ENCODE measurements around the gene IL1RAP.

Gene IL1RAP

GRCh38 chr3:190694335-190695001 lies 180.6 kb downstream of the IL1RAP start:
- Histone ChIP-seq H3K9me3 (ENCODE audit: control insufficient read depth, insufficient read depth, low read length) (no peaks in the 10 kb centered on the region), H3K4me3 (ENCODE audit: low read depth, low read length) (no peak overlapping the region), H3K27me3 (ENCODE audit: control insufficient read depth, insufficient read depth, low read length) (no peaks in the 10 kb centered on the region), H3K36me3 (ENCODE audit: control insufficient read depth, insufficient read depth, low read length) (no peaks in the 10 kb centered on the region), H3K9ac (ENCODE audit: low read depth, low read length) (no peak overlapping the region), H3K4me1 (ENCODE audit: control insufficient read depth, insufficient read depth, low read length) (peaks cover 3% of the 10 kb centered on the region)

GRCh38 chr3:190695225-190695624 lies 181.3 kb downstream of the IL1RAP start:
- H3K9ac ChIP-seq (ENCODE audit: low read depth, low read length) = no peak overlapping the region
- H3K36me3 ChIP-seq (ENCODE audit: control insufficient read depth, insufficient read depth, low read length) = no peaks in the 10 kb centered on the region
- H3K4me3 ChIP-seq (ENCODE audit: low read depth, low read length) = no peak overlapping the region
- no peaks in the 10 kb centered on the region for H3K9me3 ChIP-seq (ENCODE audit: control insufficient read depth, insufficient read depth, low read length)
- peaks cover 3% of the 10 kb centered on the region for H3K4me1 ChIP-seq (ENCODE audit: control insufficient read depth, insufficient read depth, low read length)
- no peaks in the 10 kb centered on the region for H3K27me3 ChIP-seq (ENCODE audit: control insufficient read depth, insufficient read depth, low read length)

- H3K9ac ChIP-seq (ENCODE audit: low read depth, low read length) = no peak overlapping the region
Observed at GRCh38 chr3:190695994-190696393, 182.1 kb downstream of the IL1RAP start.

GRCh38 chr3:190696777-190697501 lies 183.1 kb downstream of the IL1RAP start:
- H3K27me3 ChIP-seq (ENCODE audit: control insufficient read depth, insufficient read depth, low read length) = no peaks in the 10 kb centered on the region
- H3K4me3 ChIP-seq (ENCODE audit: low read depth, low read length) = no peak overlapping the region
- no peaks in the 10 kb centered on the region for H3K9me3 ChIP-seq (ENCODE audit: control insufficient read depth, insufficient read depth, low read length)
- no peaks in the 10 kb centered on the region for H3K36me3 ChIP-seq (ENCODE audit: control insufficient read depth, insufficient read depth, low read length)
- peaks cover 3% of the 10 kb centered on the region for H3K4me1 ChIP-seq (ENCODE audit: control insufficient read depth, insufficient read depth, low read length)
- no peak overlapping the region for H3K9ac ChIP-seq (ENCODE audit: low read depth, low read length)

More at GRCh38 chr3:190695994-190696393, 182.1 kb downstream of the IL1RAP start:
- Histone ChIP-seq H3K4me3 (ENCODE audit: low read depth, low read length) (no peak overlapping the region), H3K4me1 (ENCODE audit: control insufficient read depth, insufficient read depth, low read length) (peaks cover 3% of the 10 kb centered on the region), H3K27me3 (ENCODE audit: control insufficient read depth, insufficient read depth, low read length) (no peaks in the 10 kb centered on the region), H3K9me3 (ENCODE audit: control insufficient read depth, insufficient read depth, low read length) (no peaks in the 10 kb centered on the region), H3K36me3 (ENCODE audit: control insufficient read depth, insufficient read depth, low read length) (no peaks in the 10 kb centered on the region)

GRCh38 chr3:190697502-190697830 lies 183.6 kb downstream of the IL1RAP start:
- Histone ChIP-seq H3K27me3 (ENCODE audit: control insufficient read depth, insufficient read depth, low read length) (no peaks in the 10 kb centered on the region), H3K4me1 (ENCODE audit: control insufficient read depth, insufficient read depth, low read length) (peaks cover 3% of the 10 kb centered on the region), H3K9me3 (ENCODE audit: control insufficient read depth, insufficient read depth, low read length) (no peaks in the 10 kb centered on the region), H3K4me3 (ENCODE audit: low read depth, low read length) (no peak overlapping the region), H3K9ac (ENCODE audit: low read depth, low read length) (no peak overlapping the region), H3K36me3 (ENCODE audit: control insufficient read depth, insufficient read depth, low read length) (no peaks in the 10 kb centered on the region)

- Histone ChIP-seq H3K4me3 (ENCODE audit: low read depth, low read length) (no peak overlapping the region), H3K9ac (ENCODE audit: low read depth, low read length) (no peak overlapping the region), H3K27me3 (ENCODE audit: control insufficient read depth, insufficient read depth, low read length) (no peaks in the 10 kb centered on the region), H3K9me3 (ENCODE audit: control insufficient read depth, insufficient read depth, low read length) (no peaks in the 10 kb centered on the region), H3K4me1 (ENCODE audit: control insufficient read depth, insufficient read depth, low read length) (peaks cover 3% of the 10 kb centered on the region), H3K36me3 (ENCODE audit: control insufficient read depth, insufficient read depth, low read length) (no peaks in the 10 kb centered on the region)
Observed at GRCh38 chr3:190697901-190698300, 184.0 kb downstream of the IL1RAP start.

- Histone ChIP-seq H3K9me3 (ENCODE audit: control insufficient read depth, insufficient read depth, low read length) (no peaks in the 10 kb centered on the region), H3K4me3 (ENCODE audit: low read depth, low read length) (no peak overlapping the region), H3K27me3 (ENCODE audit: control insufficient read depth, insufficient read depth, low read length) (no peaks in the 10 kb centered on the region), H3K9ac (ENCODE audit: low read depth, low read length) (no peak overlapping the region), H3K4me1 (ENCODE audit: control insufficient read depth, insufficient read depth, low read length) (peaks cover 3% of the 10 kb centered on the region), H3K36me3 (ENCODE audit: control insufficient read depth, insufficient read depth, low read length) (no peaks in the 10 kb centered on the region)
Observed at GRCh38 chr3:190699776-190700175, 185.9 kb downstream of the IL1RAP start.

GRCh38 chr3:190701096-190701532 lies 187.2 kb downstream of the IL1RAP start:
- no peaks in the 10 kb centered on the region for H3K36me3 ChIP-seq (ENCODE audit: control insufficient read depth, insufficient read depth, low read length)
- H3K4me1 ChIP-seq (ENCODE audit: control insufficient read depth, insufficient read depth, low read length) = peaks cover 3% of the 10 kb centered on the region
- H3K4me3 ChIP-seq (ENCODE audit: low read depth, low read length) = no peak overlapping the region
- no peak overlapping the region for H3K9ac ChIP-seq (ENCODE audit: low read depth, low read length)
- no peaks in the 10 kb centered on the region for H3K27me3 ChIP-seq (ENCODE audit: control insufficient read depth, insufficient read depth, low read length)
- H3K9me3 ChIP-seq (ENCODE audit: control insufficient read depth, insufficient read depth, low read length) = no peaks in the 10 kb centered on the region

- peaks cover 4% of the 10 kb centered on the region for H3K4me1 ChIP-seq (ENCODE audit: control insufficient read depth, insufficient read depth, low read length)
- no peak overlapping the region for H3K4me3 ChIP-seq (ENCODE audit: low read depth, low read length)
- H3K9me3 ChIP-seq (ENCODE audit: control insufficient read depth, insufficient read depth, low read length) = no peaks in the 10 kb centered on the region
- H3K36me3 ChIP-seq (ENCODE audit: control insufficient read depth, insufficient read depth, low read length) = no peaks in the 10 kb centered on the region
- H3K9ac ChIP-seq (ENCODE audit: low read depth, low read length) = no peak overlapping the region
- H3K27me3 ChIP-seq (ENCODE audit: control insufficient read depth, insufficient read depth, low read length) = no peaks in the 10 kb centered on the region
Observed at GRCh38 chr3:190706582-190706981, 192.7 kb downstream of the IL1RAP start.

Data from iPS-15b (cell line).